HCT116 (cell line): Measurements from ENCODE around the gene ST7. TPM values are rescaled to one million over a fixed set of nuclear protein-coding genes. Genes with fewer than 3 reads are reported as not detected.

Source experiments
- ATAC-seq: fragments of 200-7000 bp; cut with Tn5 transposase; 2 replicates; pipeline ENCODE4 v1.9.1; 2020; ENCODE audit warnings: mild to moderate bottlenecking, moderate library complexity
- BruUV-seq: library from RNA; stranded (reverse); fragments of 400-500 nt; replicated peaks from 2 replicates; lab custom pipeline; 2021; lab: Mats Ljungman, UMichigan
- CTCF ChIA-PET: fragments of 300-600 bp; sonication (Branson Sonifier 250); formaldehyde crosslinking; loops from one replicate; lab custom pipeline; 2021; ENCODE audit warnings: antibody characterized with exemption; lab: Charles Lee
- POLR2A ChIA-PET: fragments of 300-600, 350-600 bp; sonication (Branson Sonifier 250); formaldehyde crosslinking; loops from one replicate; lab custom pipeline; 2021; ENCODE audit warnings: antibody characterized with exemption; lab: Charles Lee
- RAD21 ChIA-PET, 2 experiments: fragments of 300-600 bp; sonication (Branson Sonifier 250); formaldehyde crosslinking; loops; one replicate each; lab custom pipeline; 2023; ENCODE audit warnings: low total read pairs in 2 of 2; ENCODE audit not compliant: uncharacterized antibody in 2 of 2, unreplicated experiment in 2 of 2, low non-redundant PET in 1 of 2; lab: Charles Lee
- DNase-seq: peaks from one replicate; pipeline ENCODE4 v3.0.0-alpha.2; 2010; ENCODE audit warnings: low read depth, low spot score
- H2AFZ ChIP-seq: fragments of 200-600 bp; shearing (Covaris generic), sonication (generic); 2 replicates; pipeline ENCODE4 v1.6.1; 2017; ENCODE audit warnings: low read depth, mixed run types, mixed read lengths, antibody characterized with exemption, low read length; ENCODE audit not compliant: poor library complexity, severe bottlenecking
- H3K27ac ChIP-seq: 2 replicates; pipeline ENCODE4 v1.5.1; 2012; ENCODE audit warnings: low read depth, low read length
- H3K27me3 ChIP-seq: fragments of 200-600 bp; sonication (generic); 2 replicates; pipeline ENCODE4 v1.6.1; 2016; ENCODE audit warnings: mixed run types, low read length, mixed read lengths; ENCODE audit not compliant: insufficient read depth
- H3K36me3 ChIP-seq, 2 experiments: fragments of 200-500 bp in 1 of 2; fragments of 200-600 bp in 1 of 2; sonication (Bioruptor generic) in 1 of 2; sonication (generic) in 1 of 2; 2 replicates each; pipeline versions ENCODE4 v1.5.1 to v1.6.1; 2014 to 2016; ENCODE audit warnings: low read length in 2 of 2, inconsistent platforms in 1 of 2, mixed read lengths in 1 of 2, mixed run types in 1 of 2; ENCODE audit not compliant: insufficient read depth in 2 of 2, control insufficient read depth in 1 of 2
- H3K4me1 ChIP-seq, 2 experiments: fragments of 200-600 bp in 1 of 2; sonication (generic) in 1 of 2; 2 replicates each; pipeline versions ENCODE4 v1.5.1 to v1.6.1; 2012 to 2017; ENCODE audit warnings: low read length in 2 of 2, inconsistent platforms in 1 of 2, mild to moderate bottlenecking in 1 of 2, mixed read lengths in 1 of 2, mixed run types in 1 of 2, moderate library complexity in 1 of 2; ENCODE audit not compliant: insufficient read depth in 2 of 2, control insufficient read depth in 1 of 2
- H3K4me2 ChIP-seq: fragments of 200-600 bp; sonication (generic); 2 replicates; pipeline ENCODE4 v1.6.1; 2017; ENCODE audit warnings: mixed run types, low read length, mixed read lengths
- H3K4me3 ChIP-seq, 2 experiments: fragments of 200-600 bp in 1 of 2; sonication (generic) in 1 of 2; replicated peaks in 1 of 2; 2 replicates each; pipeline ENCODE4 v1.5.1; 2011 to 2016; ENCODE audit warnings: low read length in 2 of 2, control low read depth in 1 of 2, low read depth in 1 of 2, mild to moderate bottlenecking in 1 of 2, mixed read lengths in 1 of 2, mixed run types in 1 of 2
- H3K79me2 ChIP-seq: fragments of 200-600 bp; sonication (generic); 2 replicates; pipeline ENCODE4 v1.6.1; 2017; ENCODE audit warnings: mild to moderate bottlenecking, mixed run types, low read length, moderate library complexity, mixed read lengths; ENCODE audit not compliant: insufficient read depth
- H3K9ac ChIP-seq: fragments of 200-600 bp; sonication (generic); 2 replicates; pipeline ENCODE4 v1.6.1; 2016; ENCODE audit warnings: low read length, mixed read lengths
- H3K9me2 ChIP-seq: fragments of 200-600 bp; sonication (generic), shearing (Covaris generic); 2 replicates; pipeline ENCODE4 v1.6.1; 2017; ENCODE audit warnings: mixed run types, mild to moderate bottlenecking, moderate library complexity; ENCODE audit not compliant: insufficient read depth
- H3K9me3 ChIP-seq, 2 experiments: fragments of 200-500 bp in 1 of 2; fragments of 200-600 bp in 1 of 2; sonication (Bioruptor generic) in 1 of 2; sonication (generic) in 1 of 2; 2 replicates each; pipeline ENCODE4 v1.6.1; 2014 to 2017; ENCODE audit warnings: low read length in 2 of 2, mixed read lengths in 2 of 2, inconsistent platforms in 1 of 2, low read depth in 1 of 2, mild to moderate bottlenecking in 1 of 2, mixed run types in 1 of 2, moderate library complexity in 1 of 2; ENCODE audit not compliant: control insufficient read depth in 1 of 2, insufficient read depth in 1 of 2
- H4K20me1 ChIP-seq: fragments of 200-600 bp; sonication (generic), shearing (Covaris generic); 2 replicates; pipeline ENCODE4 v1.6.1; 2017; ENCODE audit warnings: mixed run types, mild to moderate bottlenecking, moderate library complexity; ENCODE audit not compliant: insufficient read depth
- CBX3 ChIP-seq: IDR thresholded peaks from 2 replicates; pipeline ENCODE4 v1.6.1; 2012; ENCODE audit warnings: low read depth
- CEBPB ChIP-seq: IDR thresholded peaks from 2 replicates; pipeline ENCODE4 v1.6.1; 2012; ENCODE audit warnings: low read depth
- FOSL1 ChIP-seq: IDR thresholded peaks from 2 replicates; pipeline ENCODE4 v1.6.1; 2012; ENCODE audit warnings: low read depth
- JUND ChIP-seq: IDR thresholded peaks from 2 replicates; pipeline ENCODE4 v1.6.1; 2012
- MAX ChIP-seq: IDR thresholded peaks from 2 replicates; pipeline ENCODE4 v1.6.1; 2012
- POLR2A ChIP-seq: IDR thresholded peaks from 2 replicates; pipeline ENCODE4 v1.7.0; 2011; ENCODE audit warnings: borderline replicate concordance; ENCODE audit not compliant: insufficient read depth, insufficient read length; ENCODE audit errors: extremely low read depth
- SIN3A ChIP-seq: IDR thresholded peaks from 2 replicates; pipeline ENCODE4 v1.6.1; 2012; ENCODE audit warnings: low read depth
- TCF7L2 ChIP-seq: IDR thresholded peaks from 2 replicates; pipeline ENCODE4 v1.7.0; 2011; ENCODE audit warnings: borderline replicate concordance, inconsistent platforms; ENCODE audit not compliant: insufficient read depth, insufficient read length; ENCODE audit errors: extremely low read depth
- YY1 ChIP-seq: IDR thresholded peaks from 2 replicates; pipeline ENCODE4 v1.6.1; 2011; ENCODE audit warnings: low read length, low read depth, moderate library complexity, mild to moderate bottlenecking; ENCODE audit not compliant: insufficient replicate concordance; ENCODE audit errors: extremely low read depth
- ZNF274 ChIP-seq: fragments of 200-500 bp; sonication (Bioruptor generic); IDR thresholded peaks from 2 replicates; pipeline ENCODE4 v1.6.1; 2014; ENCODE audit warnings: mild to moderate bottlenecking, low read depth, low read length, inconsistent platforms
- intact Hi-C: fragments of 100-400 bp; cut with micrococcal nuclease; formaldehyde crosslinking; loops from 2 replicates; pipeline ENCODE4 v1.10.0; 2022
- total RNA-seq: library from RNA; stranded (reverse); gene quantifications from one replicate; pipeline ENCODE4 v1.2.1, GENCODE V29; 2021; ENCODE audit not compliant: unreplicated experiment

Gene ST7
- total RNA-seq, 1 experiment from 2014 or later, result 12.6 TPM

- Histone ChIP-seq H3K4me3 (no peak overlapping the region), H2AFZ (no peak overlapping the region), H3K36me3 (no peaks in the 10 kb centered on the region), H3K27me3 (no peaks in the 10 kb centered on the region), H3K9me3 (no peaks in the 10 kb centered on the region), H4K20me1 (no peaks in the 10 kb centered on the region), H3K4me2 (no peak overlapping the region), H3K27ac (no peak overlapping the region), H3K79me2 (no peaks in the 10 kb centered on the region), H3K9me2 (no peaks in the 10 kb centered on the region), H3K4me1 (no peaks in the 10 kb centered on the region), H3K9ac (no peak overlapping the region)
- no peak for TF ChIP-seq SIN3A
- TF ChIP-seq CEBPB, result no peak
- TF ChIP-seq YY1, result no peak
- TF ChIP-seq POLR2A, result no peak
- no peak for TF ChIP-seq CBX3
- TF ChIP-seq MAX, result no peak
- TF ChIP-seq TCF7L2, result no peak
- no peak for TF ChIP-seq ZNF274
- TF ChIP-seq FOSL1, result no peak
- ChIA-PET POLR2A (no interaction called here), CTCF (no interaction called here), RAD21 (no interaction called here)
- intact Hi-C loops, result no loop called here
- ATAC-seq (no peak), DNase-seq (no peak)
- BruUV-seq, result no TSS peak
These were observed 141.2 kb downstream of the ST7 start for GRCh38 chr7:117094457-117094856.

GRCh38 chr7:117095055-117095454 is 141.8 kb downstream of the ST7 start:
- Histone ChIP-seq H3K9ac (no peak overlapping the region), H3K79me2 (no peaks in the 10 kb centered on the region), H4K20me1 (no peaks in the 10 kb centered on the region), H3K9me3 (no peaks in the 10 kb centered on the region), H3K4me1 (no peaks in the 10 kb centered on the region), H3K27ac (no peak overlapping the region), H3K9me2 (no peaks in the 10 kb centered on the region), H3K4me2 (no peak overlapping the region), H2AFZ (no peak overlapping the region), H3K4me3 (no peak overlapping the region), H3K27me3 (no peaks in the 10 kb centered on the region), H3K36me3 (no peaks in the 10 kb centered on the region)
- CTCF ChIA-PET, result no interaction called here
- DNase-seq (no peak), ATAC-seq (no peak)
- intact Hi-C loops, result no loop called here
- BruUV-seq, result no TSS peak
- no peak for TF ChIP-seq JUND
- RAD21 ChIA-PET, result no interaction called here
- POLR2A ChIA-PET, result no interaction called here
